GM06990 (cell line): ENCODE data around the gene TMEM140.

Source experiments
- DNase-seq: peaks from one replicate; pipeline ENCODE4 v3.0.0-alpha.2; 2011; ENCODE audit not compliant: insufficient read length; ENCODE audit errors: extremely low read depth
- H3K27me3 ChIP-seq: replicated peaks from 2 replicates; pipeline ENCODE4 v1.6.0; 2011; ENCODE audit warnings: low read length; ENCODE audit not compliant: control insufficient read depth, insufficient read depth
- H3K36me3 ChIP-seq: 2 replicates; pipeline ENCODE4 v1.5.1; 2011; ENCODE audit warnings: low read length; ENCODE audit not compliant: control insufficient read depth, insufficient read depth
- H3K4me3 ChIP-seq: replicated peaks from 2 replicates; pipeline ENCODE4 v1.5.1; 2011; ENCODE audit warnings: low read depth, mild to moderate bottlenecking, control low read depth, low read length
- TF ChIP-seq, protein P1 (sequence below): IDR thresholded peaks from 2 replicates; pipeline ENCODE4 v1.5.1; 2011; ENCODE audit warnings: low read length, control low read depth, mild to moderate bottlenecking, inconsistent platforms; ENCODE audit not compliant: insufficient read depth, poor library complexity, severe bottlenecking

The TMEM140 gene

DNA sequence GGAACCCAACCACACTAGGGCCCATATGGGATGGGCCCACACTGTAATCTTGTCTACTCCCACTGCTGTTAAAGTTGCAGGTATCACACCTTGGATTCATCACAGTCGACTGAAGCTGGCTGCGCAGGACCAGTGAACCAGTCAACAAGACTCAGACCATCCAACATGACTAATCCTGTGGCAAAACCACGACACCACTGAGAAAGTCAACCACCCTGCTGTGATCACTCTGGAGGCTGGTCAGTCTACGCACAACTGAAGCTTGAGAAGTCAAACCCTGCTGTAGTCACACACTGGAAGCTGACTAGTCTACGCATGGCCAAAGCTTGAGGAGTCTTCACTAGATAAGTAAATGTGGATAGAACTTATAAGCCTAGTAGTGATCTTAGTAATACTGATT lies 32.2 kb downstream of the TMEM140 start:
- no peak for DNase-seq
- Histone ChIP-seq H3K36me3 (peaks cover 26% of the 10 kb centered on the region), H3K27me3 (no peaks in the 10 kb centered on the region), H3K4me3 (no peak overlapping the region)
- TF ChIP-seq, protein P1, sequence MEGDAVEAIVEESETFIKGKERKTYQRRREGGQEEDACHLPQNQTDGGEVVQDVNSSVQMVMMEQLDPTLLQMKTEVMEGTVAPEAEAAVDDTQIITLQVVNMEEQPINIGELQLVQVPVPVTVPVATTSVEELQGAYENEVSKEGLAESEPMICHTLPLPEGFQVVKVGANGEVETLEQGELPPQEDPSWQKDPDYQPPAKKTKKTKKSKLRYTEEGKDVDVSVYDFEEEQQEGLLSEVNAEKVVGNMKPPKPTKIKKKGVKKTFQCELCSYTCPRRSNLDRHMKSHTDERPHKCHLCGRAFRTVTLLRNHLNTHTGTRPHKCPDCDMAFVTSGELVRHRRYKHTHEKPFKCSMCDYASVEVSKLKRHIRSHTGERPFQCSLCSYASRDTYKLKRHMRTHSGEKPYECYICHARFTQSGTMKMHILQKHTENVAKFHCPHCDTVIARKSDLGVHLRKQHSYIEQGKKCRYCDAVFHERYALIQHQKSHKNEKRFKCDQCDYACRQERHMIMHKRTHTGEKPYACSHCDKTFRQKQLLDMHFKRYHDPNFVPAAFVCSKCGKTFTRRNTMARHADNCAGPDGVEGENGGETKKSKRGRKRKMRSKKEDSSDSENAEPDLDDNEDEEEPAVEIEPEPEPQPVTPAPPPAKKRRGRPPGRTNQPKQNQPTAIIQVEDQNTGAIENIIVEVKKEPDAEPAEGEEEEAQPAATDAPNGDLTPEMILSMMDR = no peak

DNA sequence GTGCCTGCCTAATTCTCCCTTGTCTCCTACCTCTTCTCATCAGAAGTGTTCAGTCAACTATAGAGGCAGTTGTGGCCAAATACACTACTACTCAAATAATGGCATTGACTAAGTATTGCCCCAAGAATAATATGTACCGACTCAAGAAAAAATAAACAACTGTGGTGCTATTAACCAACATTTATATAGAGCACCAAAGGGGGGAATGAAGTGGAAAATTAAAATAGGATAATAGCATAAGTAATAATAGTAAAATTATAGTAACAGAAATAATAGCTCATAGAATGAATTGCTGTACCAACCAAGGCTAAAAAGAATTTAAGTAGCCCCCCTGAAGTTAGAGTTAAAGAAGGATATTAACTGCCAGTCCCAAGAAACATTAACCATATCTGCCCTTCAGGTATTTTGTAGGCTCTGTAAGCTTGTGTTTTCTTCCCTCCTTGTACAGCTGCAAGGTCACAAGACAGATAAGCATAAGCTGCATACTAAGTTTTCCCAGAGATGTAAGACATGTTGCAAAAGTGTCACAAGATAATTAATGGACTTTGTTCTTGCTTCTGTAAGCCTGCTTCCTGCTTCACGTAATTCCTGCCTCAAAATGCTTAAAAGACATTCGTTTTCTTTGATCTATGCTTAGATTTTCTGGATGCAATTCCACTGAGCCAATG lies 33.5 kb downstream of the TMEM140 start:
- TF ChIP-seq, protein P1 = no peak
- Histone ChIP-seq H3K27me3 (no peaks in the 10 kb centered on the region), H3K4me3 (no peak overlapping the region), H3K36me3 (peaks cover 36% of the 10 kb centered on the region)
- DNase-seq = no peak

DNA sequence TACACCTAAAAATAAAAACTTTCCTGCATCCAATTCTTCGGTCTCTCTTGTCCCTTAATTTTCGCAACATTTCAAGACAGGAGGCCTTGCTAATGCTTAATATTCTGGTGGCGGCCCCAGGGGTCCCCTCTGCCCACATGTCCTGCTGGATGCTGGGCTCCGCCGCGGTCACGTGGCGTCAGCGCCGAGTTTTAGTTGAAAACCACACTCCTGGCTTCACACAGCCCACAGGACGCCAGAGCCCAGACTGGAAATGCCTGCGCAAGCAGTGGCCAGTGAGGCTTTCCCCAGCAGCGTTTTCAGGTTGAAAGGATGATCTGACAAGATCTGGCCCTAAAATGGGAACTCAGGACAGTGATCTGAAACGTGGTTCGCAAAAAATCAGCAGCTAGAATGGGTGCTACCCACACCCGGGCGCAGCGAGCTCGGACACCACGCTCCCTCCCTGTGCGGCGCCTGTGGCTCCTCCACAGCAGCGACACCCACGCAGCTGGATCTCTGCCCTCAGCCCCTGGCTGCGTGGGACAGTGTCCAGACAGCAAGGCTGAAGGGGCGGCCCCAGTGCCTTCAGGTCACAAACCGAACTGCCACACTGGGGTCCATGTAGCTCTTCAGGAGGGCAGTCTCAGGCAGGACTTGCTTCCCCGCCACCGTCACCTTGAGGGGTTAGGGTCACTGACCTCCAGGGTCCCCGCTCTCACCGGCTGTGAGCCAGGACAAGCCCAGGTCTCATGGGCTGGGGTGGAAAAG lies 34.2 kb downstream of the TMEM140 start:
- H3K36me3 ChIP-seq = peaks cover 34% of the 10 kb centered on the region
- no peak overlapping the region for H3K4me3 ChIP-seq
- no peaks in the 10 kb centered on the region for H3K27me3 ChIP-seq
- no peak for DNase-seq
- TF ChIP-seq, protein P1 = no peak

DNA sequence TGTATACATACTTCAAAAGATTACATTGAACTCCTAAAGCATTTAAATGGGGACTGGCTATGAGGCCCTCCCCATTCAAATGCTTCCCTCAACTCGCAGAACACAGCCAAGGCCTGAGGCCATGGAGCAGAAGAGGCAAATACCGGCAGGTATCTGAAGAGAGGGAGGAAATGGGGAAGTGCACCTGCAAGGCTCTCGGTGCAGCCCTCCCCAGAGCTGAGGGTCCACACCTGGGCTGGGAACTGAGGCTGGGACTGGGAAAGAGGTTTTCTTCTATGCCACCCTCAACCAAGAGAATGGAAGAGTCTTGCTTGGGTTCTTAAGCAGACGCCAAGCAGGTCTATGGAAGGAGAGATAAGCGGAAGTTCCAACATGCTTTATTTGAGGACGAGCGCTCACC lies 35.6 kb downstream of the TMEM140 start:
- Histone ChIP-seq H3K36me3 (peaks cover 32% of the 10 kb centered on the region), H3K27me3 (no peaks in the 10 kb centered on the region), H3K4me3 (no peak overlapping the region)
- TF ChIP-seq, protein P1 = no peak
- no peak for DNase-seq

DNA sequence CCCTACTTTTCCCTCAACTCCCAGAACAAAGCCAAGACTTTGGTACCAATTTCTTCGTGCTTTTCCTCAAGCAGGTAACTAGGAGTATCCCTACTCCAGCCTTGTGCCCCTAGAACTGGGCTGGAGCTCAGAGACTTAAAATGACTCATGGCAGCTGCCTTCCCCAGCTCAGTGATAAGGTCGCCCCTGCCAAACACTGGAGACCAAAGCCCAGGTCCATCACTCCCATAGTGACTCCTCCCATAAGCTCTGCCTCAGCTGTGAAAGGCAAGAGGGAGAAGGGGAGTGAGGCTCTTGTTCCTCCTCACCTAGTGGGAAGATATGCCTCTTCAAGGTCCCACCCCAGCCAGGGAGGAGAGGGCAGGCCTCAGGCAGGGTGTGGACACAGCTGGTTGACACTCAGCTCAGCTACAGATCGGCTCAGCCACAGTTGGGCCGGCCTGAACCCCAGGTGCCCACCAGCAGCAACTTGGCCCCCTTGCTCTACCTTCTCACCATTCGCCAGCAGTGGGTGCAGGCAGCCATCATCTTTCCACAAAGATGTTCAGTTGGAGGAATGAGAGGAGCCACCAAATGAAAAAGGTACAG lies 36.5 kb downstream of the TMEM140 start:
- DNase-seq = no peak
- TF ChIP-seq, protein P1 = no peak
- H3K36me3 ChIP-seq = peaks cover 37% of the 10 kb centered on the region
- H3K4me3 ChIP-seq = no peak overlapping the region
- no peaks in the 10 kb centered on the region for H3K27me3 ChIP-seq
